Measurements from ENCODE around the gene EMD. TPM values are rescaled to one million over a fixed set of nuclear protein-coding genes. Genes with fewer than 3 reads are reported as not detected.
A peak's percentile ranks its signal among the peaks of the same experiment; 100 is the strongest.

The EMD gene
- total and polyA plus RNA-seq, 10 of the 15 experiments (the other 5 are each of a cell fraction or from before 2014, with no cell fraction given) = 0.76 to 100 (median 43.2) TPM

- WGBS (ENCODE audit: insufficient coverage, insufficient replicate concordance, low lambda C conversion rate, missing lambda C conversion rate) = 21% methylated on average over 10 of the region's 10 CpGs
- SMC1A ChIA-PET (ENCODE audit: uncharacterized antibody, unreplicated experiment) = no interaction called here
- in situ Hi-C loops (cut with MboI) = no loop called here
- H3K4me3 ChIP-seq = no peak overlapping the region
- H4K20me1 ChIP-seq (ENCODE audit: control insufficient read depth, insufficient read depth) = no peaks in the 10 kb centered on the region
- no peak for DNase-seq (ENCODE audit: low read depth, low spot score)
- no TSS peak for BruUV-seq (replicated peaks)
- H3K9ac ChIP-seq (ENCODE audit: control insufficient read depth, insufficient read depth, low read length) = no peak overlapping the region
- RAD21 ChIA-PET (ENCODE audit: unreplicated experiment) = no interaction called here
- H3K9me3 ChIP-seq (replicated peaks; ENCODE audit: control insufficient read depth, insufficient read depth, low read length) = no peaks in the 10 kb centered on the region; the same call in 2 of the 3 replicates
- no peaks in the 10 kb centered on the region for H3K36me3 ChIP-seq (ENCODE audit: control insufficient read depth in 2 of 2, insufficient read depth in 2 of 2, low read length in 1 of 2)
- no peak overlapping the region for H2AFZ ChIP-seq (ENCODE audit: control insufficient read depth, low read depth, low read length)
- intact Hi-C loops (cut with micrococcal nuclease; ENCODE audit: unreplicated experiment) = no loop called here
- CTCF ChIA-PET = no interaction called here
- FAIRE-seq = no peak
- H3K27me3 ChIP-seq (replicated peaks in 1 of 2; ENCODE audit: control insufficient read depth in 2 of 2, insufficient read depth in 2 of 2, low read length in 1 of 2) = no peaks in the 10 kb centered on the region
- no peak for TF ChIP-seq SIX5 (IDR thresholded peaks at IDR 0.05; ENCODE audit: low read depth, low read length, severe bottlenecking)
- no peak overlapping the region for H3K4me2 ChIP-seq (ENCODE audit: control insufficient read depth, insufficient read depth)
- H3K27ac ChIP-seq (ENCODE audit: control insufficient read depth, insufficient read depth) = no peak overlapping the region
- peaks cover 7% of the 10 kb centered on the region for H3K79me2 ChIP-seq (ENCODE audit: control insufficient read depth, insufficient read depth, low read length)
- ATAC-seq = no peak
- no peaks in the 10 kb centered on the region for H3K4me1 ChIP-seq (ENCODE audit: control insufficient read depth, insufficient read depth, low read length)
- POLR2A ChIA-PET = interaction anchor here (0.6 kb wide), 1 partner anchor 10 kb away, joined by 3 read pairs; the partner anchor contains the start of gene RPL10
Measured at GRCh38 chrX:154408659-154409221, 29.6 kb downstream of the EMD start.

DNA sequence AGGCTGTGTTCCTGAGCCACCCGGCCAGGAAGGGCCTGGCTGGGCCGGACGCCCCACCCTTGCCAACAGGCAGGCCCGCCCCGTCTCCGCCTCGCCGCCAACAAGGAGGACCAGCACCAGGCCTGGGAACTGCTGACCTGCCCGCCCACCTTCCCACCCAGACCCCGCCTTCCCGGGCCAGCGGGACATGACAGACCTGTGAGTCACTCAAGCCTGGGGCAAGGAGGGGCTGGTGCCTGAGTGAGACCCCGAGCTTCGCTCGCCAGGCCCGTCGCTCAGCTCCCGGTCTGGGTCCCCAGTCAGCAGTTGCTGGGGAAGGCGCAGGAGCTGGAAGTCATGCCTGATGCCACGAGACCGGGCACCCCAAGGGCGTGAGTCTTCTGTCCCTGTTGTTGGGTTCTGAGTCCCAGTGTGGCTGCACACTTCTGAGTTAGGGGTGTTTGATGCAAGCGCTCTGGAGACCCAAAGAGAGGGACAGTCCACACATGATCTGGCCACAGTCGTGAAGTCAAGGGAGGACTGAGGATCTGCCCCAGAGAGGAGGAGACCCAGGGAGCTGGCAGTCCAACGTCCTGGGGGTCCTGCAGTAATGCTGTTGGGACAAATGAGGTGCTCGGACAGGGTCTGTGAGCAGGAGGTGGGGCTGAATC, 30.3 kb downstream of the EMD start, which contains the start of gene DNASE1L1:
DNASE1L1 (minus strand) TSS at position 33 of the 650 bp plus-strand sequence. CDS start 3,686 bp downstream, outside the sequence.
- no peak within 1 kb of the TSS for H2AFZ ChIP-seq (ENCODE audit: control insufficient read depth, low read depth, low read length)
- peak within 1 kb of the TSS; percentile 33; the same call in 1 of the 2 replicates for H3K4me2 ChIP-seq (ENCODE audit: control insufficient read depth, insufficient read depth)
- H3K4me3 ChIP-seq = no peak within 1 kb of the TSS
- ChIA-PET CTCF (interaction anchor here (2.5 kb wide), 1 partner anchor 10 kb away, joined by 12 read pairs; the partner anchor contains the start of gene RPL10), SMC1A (ENCODE audit: uncharacterized antibody, unreplicated experiment) (no interaction called here), RAD21 (ENCODE audit: unreplicated experiment) (no interaction called here), POLR2A (interaction anchor here (0.6 to 4.6 kb wide), 4 partner anchors 9 to 19 kb away, joined by 3 to 32 read pairs (median 12); partner anchors contain the start of genes ATP6AP1 and RPL10)
- BruUV-seq (replicated peaks) = no TSS peak
- no peaks in the 10 kb centered on the region for H3K4me1 ChIP-seq (ENCODE audit: control insufficient read depth, insufficient read depth, low read length)
- H4K20me1 ChIP-seq (ENCODE audit: control insufficient read depth, insufficient read depth) = no peaks in the 10 kb centered on the region
- WGBS (ENCODE audit: insufficient coverage, insufficient replicate concordance, low lambda C conversion rate, missing lambda C conversion rate) = 17% methylated on average over 24 of the region's 26 CpGs
- in situ Hi-C loops (cut with MboI) (no loop called here), intact Hi-C loops (cut with micrococcal nuclease; ENCODE audit: unreplicated experiment) (no loop called here)
- H3K27me3 ChIP-seq (replicated peaks in 1 of 2; ENCODE audit: control insufficient read depth in 2 of 2, insufficient read depth in 2 of 2, low read length in 1 of 2) = no peaks in the 10 kb centered on the region
- no peaks in the 10 kb centered on the region for H3K36me3 ChIP-seq (ENCODE audit: control insufficient read depth in 2 of 2, insufficient read depth in 2 of 2, low read length in 1 of 2)
- DNase-seq (ENCODE audit: low read depth, low spot score) = no peak
- no peak within 1 kb of the TSS for H3K27ac ChIP-seq (ENCODE audit: control insufficient read depth, insufficient read depth)
- no peak for ATAC-seq
- peaks cover 7% of the 10 kb centered on the region for H3K79me2 ChIP-seq (ENCODE audit: control insufficient read depth, insufficient read depth, low read length)
- no peak within 1 kb of the TSS for H3K9ac ChIP-seq (ENCODE audit: control insufficient read depth, insufficient read depth, low read length)
- no peak for FAIRE-seq
- no peaks in the 10 kb centered on the region; the same call in 2 of the 3 replicates for H3K9me3 ChIP-seq (replicated peaks; ENCODE audit: control insufficient read depth, insufficient read depth, low read length)
- TF ChIP-seq CHD2 (IDR thresholded peaks at IDR 0.05; ENCODE audit: borderline replicate concordance, low read depth, low read length) (no peak), ZNF274 (IDR thresholded peaks at IDR 0.05; ENCODE audit: insufficient read depth, insufficient read length) (no peak), ZBTB40 (IDR thresholded peaks at IDR 0.05; ENCODE audit: borderline replicate concordance) (no peak), PKNOX1 (IDR thresholded peaks at IDR 0.05) (no peak), BHLHE40 (IDR thresholded peaks at IDR 0.05; ENCODE audit: borderline replicate concordance in 1 of 2, low read depth in 2 of 2, low read length in 1 of 2) (no peak), RBBP5 (conservative IDR thresholded peaks at IDR 0.05) (no peak)
- TF ChIP-seq, protein P1, sequence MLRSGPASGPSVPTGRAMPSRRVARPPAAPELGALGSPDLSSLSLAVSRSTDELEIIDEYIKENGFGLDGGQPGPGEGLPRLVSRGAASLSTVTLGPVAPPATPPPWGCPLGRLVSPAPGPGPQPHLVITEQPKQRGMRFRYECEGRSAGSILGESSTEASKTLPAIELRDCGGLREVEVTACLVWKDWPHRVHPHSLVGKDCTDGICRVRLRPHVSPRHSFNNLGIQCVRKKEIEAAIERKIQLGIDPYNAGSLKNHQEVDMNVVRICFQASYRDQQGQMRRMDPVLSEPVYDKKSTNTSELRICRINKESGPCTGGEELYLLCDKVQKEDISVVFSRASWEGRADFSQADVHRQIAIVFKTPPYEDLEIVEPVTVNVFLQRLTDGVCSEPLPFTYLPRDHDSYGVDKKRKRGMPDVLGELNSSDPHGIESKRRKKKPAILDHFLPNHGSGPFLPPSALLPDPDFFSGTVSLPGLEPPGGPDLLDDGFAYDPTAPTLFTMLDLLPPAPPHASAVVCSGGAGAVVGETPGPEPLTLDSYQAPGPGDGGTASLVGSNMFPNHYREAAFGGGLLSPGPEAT (IDR thresholded peaks at IDR 0.05; ENCODE audit: low read depth) = no peak
